Activated naive CD4-positive, alpha-beta T cell treated with anti-CD3 and anti-CD28 coated beads, Interleukin-2, amount 50 U/mL, for 72 hours (primary cell): ENCODE data around the gene ZDHHC17. TPM values are rescaled to one million over a fixed set of nuclear protein-coding genes. Genes with fewer than 3 reads are reported as not detected.

ENCODE experiments used
- ATAC-seq, 2 donors: fragments of 150-1000 bp; cut with Tn5 transposase; 2 replicates each; pipeline ENCODE4 v1.10.0; 2021; ENCODE audit warnings: mild to moderate bottlenecking in 2 of 2, moderate library complexity in 2 of 2
- DNase-seq, 2 donors: peaks; one replicate each; pipeline ENCODE4 v3.0.0; 2021 to 2022; ENCODE audit warnings: low spot score in 2 of 2
- H3K27ac Mint-ChIP-seq, 2 donors: one replicate each; pipeline ENCODE4 v1.8.0; 2022; ENCODE audit warnings: mild to moderate bottlenecking in 2 of 2, mixed read lengths in 2 of 2
- H3K36me3 Mint-ChIP-seq, 2 donors: one replicate each; pipeline ENCODE4 v1.8.0; 2022; ENCODE audit warnings: mixed read lengths in 2 of 2
- H3K9me3 Mint-ChIP-seq, 2 donors: one replicate each; pipeline ENCODE4 v1.8.0; 2022; ENCODE audit warnings: mixed read lengths in 2 of 2
- total RNA-seq, 2 donors: library from RNA; stranded (reverse); gene quantifications; one replicate each; pipeline ENCODE4 v1.2.3, GENCODE V29; 2022

The ZDHHC17 gene
- total RNA-seq, 2 donors from 2014 or later, result 33.8 to 42.4 TPM

GRCh38 chr12:76852106-76852505 lies 88.2 kb downstream of the ZDHHC17 start:
- DNase-seq (no peak), ATAC-seq (no peak)
- H3K36me3 Mint-ChIP-seq, result peaks cover 12 to 29% of the 10 kb centered on the region in 2 donors
- no peak overlapping the region for H3K27ac Mint-ChIP-seq
- H3K9me3 Mint-ChIP-seq, result peaks cover 5 to 8% of the 10 kb centered on the region in 2 donors

DNA sequence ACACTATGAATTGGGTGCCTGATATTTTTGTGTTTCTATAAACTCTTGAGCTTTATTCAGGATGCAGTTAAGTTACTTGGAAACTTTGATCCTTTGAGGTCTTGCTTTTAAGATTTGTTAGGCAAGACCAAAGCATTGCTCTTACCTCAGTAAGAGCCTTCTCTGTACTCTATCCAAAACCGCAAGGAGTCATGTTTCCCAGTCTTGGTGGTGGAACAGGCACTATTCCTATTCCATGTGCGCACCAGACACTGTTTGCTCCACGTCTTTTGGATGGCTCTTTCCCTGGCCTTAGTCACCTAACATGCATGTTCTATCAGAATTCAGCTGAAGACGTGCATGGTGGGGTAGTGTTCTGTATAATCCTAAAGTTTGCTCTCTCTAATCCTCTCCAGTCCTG lies 91.4 kb downstream of the ZDHHC17 start:
- Mint-ChIP-seq H3K9me3 (peaks cover 5 to 8% of the 10 kb centered on the region in 2 donors), H3K27ac (no peak overlapping the region), H3K36me3 (peaks cover 12 to 29% of the 10 kb centered on the region in 2 donors)
- no peak for ATAC-seq
- DNase-seq, result no peak

- no peak for ATAC-seq
- Mint-ChIP-seq H3K36me3 (peaks cover 12 to 24% of the 10 kb centered on the region in 2 donors), H3K9me3 (peaks cover 5 to 8% of the 10 kb centered on the region in 2 donors), H3K27ac (no peak overlapping the region)
- DNase-seq, result no peak
Measured at GRCh38 chr12:76856018-76856644, 92.2 kb downstream of the ZDHHC17 start.

DNA sequence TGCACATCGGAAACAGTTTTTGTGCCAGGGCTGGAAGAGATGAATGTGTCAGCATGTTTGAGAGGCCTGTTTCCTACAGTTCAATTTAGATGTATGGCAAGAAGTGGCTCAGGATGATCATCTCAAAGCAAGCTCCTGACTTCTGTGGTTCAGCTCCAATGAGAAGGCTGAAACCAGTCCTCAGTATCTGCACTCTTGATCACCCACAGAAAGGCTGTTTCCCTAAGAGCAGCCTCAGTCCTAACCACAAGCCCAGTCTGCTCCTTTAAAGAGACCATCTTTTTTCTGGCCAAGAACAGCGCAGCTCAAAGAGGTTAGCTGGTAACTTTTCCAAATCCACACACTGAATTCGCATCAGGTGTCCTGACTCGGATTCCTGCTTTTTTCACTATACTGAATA lies 95.7 kb downstream of the ZDHHC17 start:
- Mint-ChIP-seq H3K9me3 (peaks cover 5 to 8% of the 10 kb centered on the region in 2 donors), H3K27ac (no peak overlapping the region)

GRCh38 chr12:76860256-76860655 lies 96.3 kb downstream of the ZDHHC17 start:
- peaks cover 5 to 6% of the 10 kb centered on the region in 2 donors for H3K36me3 Mint-ChIP-seq
- peaks cover 4 to 5% of the 10 kb centered on the region in 2 donors for H3K9me3 Mint-ChIP-seq
- no peak for ATAC-seq
- DNase-seq, result no peak
- H3K27ac Mint-ChIP-seq, result no peak overlapping the region

More for the DNA sequence above, 95.7 kb downstream of the ZDHHC17 start:
- peaks cover 11 to 12% of the 10 kb centered on the region in 2 donors for H3K36me3 Mint-ChIP-seq
- ATAC-seq (peak in 1 of 2 donors; percentile 34), DNase-seq (no peak)

DNA sequence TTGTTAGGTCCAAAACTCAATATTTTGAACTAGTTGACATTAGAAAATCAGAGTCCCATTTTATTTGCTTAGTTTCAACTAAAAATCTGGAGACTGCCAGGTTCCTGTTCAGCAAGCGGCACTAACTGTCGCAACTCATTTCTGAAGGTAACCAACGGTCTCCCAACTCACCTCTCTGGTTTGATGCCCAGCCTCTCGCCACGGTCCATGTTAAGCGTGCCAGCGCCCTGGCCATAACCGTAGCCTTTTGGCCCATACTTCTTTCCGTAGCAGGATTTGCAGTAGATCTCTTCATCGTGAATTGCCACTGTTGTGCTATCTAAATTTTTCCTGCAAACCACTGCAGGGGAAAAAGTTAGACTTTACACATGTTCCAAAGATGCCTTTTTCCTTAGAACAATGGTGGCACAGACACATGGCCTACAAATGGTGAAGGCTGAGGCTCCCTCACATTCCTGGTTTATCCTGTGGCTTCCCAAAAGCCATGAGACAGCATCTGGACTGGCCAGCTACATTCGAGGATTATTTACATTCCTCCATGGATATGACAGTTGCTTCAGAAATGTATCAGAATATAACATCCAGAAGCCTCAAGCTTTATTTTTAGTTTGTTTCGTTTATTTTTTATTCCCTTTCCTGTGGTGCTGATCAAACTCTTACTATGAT lies 99.2 kb downstream of the ZDHHC17 start:
- Mint-ChIP-seq H3K36me3 (no peaks in the 10 kb centered on the region), H3K27ac (no peak overlapping the region)

GRCh38 chr12:76863837-76864236 lies 99.9 kb downstream of the ZDHHC17 start:
- no peaks in the 10 kb centered on the region for H3K9me3 Mint-ChIP-seq
- ATAC-seq (no peak), DNase-seq (no peak)
- no peak overlapping the region for H3K27ac Mint-ChIP-seq
- no peaks in the 10 kb centered on the region for H3K36me3 Mint-ChIP-seq

More for the DNA sequence above, 99.2 kb downstream of the ZDHHC17 start:
- ATAC-seq (no peak), DNase-seq (no peak)
- H3K9me3 Mint-ChIP-seq, result no peaks in the 10 kb centered on the region

GRCh38 chr12:76864791-76865400 lies 101.0 kb downstream of the ZDHHC17 start:
- Mint-ChIP-seq H3K9me3 (no peaks in the 10 kb centered on the region), H3K36me3 (no peaks in the 10 kb centered on the region), H3K27ac (no peak overlapping the region)
- DNase-seq (no peak), ATAC-seq (no peak)

- H3K27ac Mint-ChIP-seq, result no peak overlapping the region
- H3K36me3 Mint-ChIP-seq, result no peaks in the 10 kb centered on the region
- ATAC-seq (no peak), DNase-seq (no peak)
- no peaks in the 10 kb centered on the region for H3K9me3 Mint-ChIP-seq
Measured at GRCh38 chr12:76866151-76866567, 102.2 kb downstream of the ZDHHC17 start.

GRCh38 chr12:76866726-76867125 lies 102.8 kb downstream of the ZDHHC17 start:
- no peak overlapping the region for H3K27ac Mint-ChIP-seq
- ATAC-seq (no peak), DNase-seq (no peak)
- H3K9me3 Mint-ChIP-seq, result no peaks in the 10 kb centered on the region
- no peaks in the 10 kb centered on the region for H3K36me3 Mint-ChIP-seq

GRCh38 chr12:76871082-76871481 lies 107.2 kb downstream of the ZDHHC17 start:
- no peak for ATAC-seq

DNA sequence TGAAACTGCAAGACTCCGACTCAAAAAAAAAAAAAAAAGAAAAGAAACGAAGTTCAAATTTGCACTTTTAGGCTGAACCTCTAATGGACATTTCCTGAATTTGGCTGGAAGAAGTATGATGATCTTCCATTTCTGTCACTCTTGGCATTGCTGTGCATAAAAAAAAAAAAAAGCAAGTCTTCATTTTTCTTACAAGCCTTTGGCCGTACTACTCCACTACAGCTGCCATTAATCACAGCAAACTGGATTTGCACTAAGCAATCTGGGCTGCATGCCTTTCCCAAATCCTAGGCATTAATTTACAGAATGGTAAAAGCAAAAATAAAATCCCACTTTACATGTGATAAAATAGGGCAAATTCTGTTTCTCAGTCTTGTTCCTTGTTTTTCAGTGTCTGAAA lies 107.8 kb downstream of the ZDHHC17 start:
- H3K27ac Mint-ChIP-seq, result no peak overlapping the region
- H3K36me3 Mint-ChIP-seq, result no peaks in the 10 kb centered on the region
- no peak for ATAC-seq
- H3K9me3 Mint-ChIP-seq, result no peaks in the 10 kb centered on the region
- no peak for DNase-seq

More at GRCh38 chr12:76871082-76871481, 107.2 kb downstream of the ZDHHC17 start:
- Mint-ChIP-seq H3K27ac (no peak overlapping the region), H3K36me3 (no peaks in the 10 kb centered on the region), H3K9me3 (no peaks in the 10 kb centered on the region)
- DNase-seq, result no peak

DNA sequence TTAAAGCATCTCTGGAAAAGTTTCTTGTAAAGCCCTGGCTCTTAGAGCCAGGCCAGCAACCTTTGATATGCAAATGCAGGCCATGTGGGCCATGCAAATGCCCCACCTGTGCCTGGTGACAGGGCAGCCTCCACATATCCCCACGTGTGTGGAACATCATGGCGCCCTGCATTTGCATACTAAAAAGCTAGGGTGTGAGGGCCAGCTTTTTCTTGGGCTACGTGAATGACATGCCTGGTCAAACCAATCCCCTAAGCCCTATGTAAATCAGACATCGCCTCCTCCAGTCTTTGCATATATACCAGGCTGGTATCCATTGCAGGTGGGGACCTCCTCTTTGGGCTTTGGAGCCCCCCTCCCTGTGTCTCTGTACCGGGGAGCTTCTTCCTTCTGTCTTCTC lies 108.5 kb downstream of the ZDHHC17 start:
- Mint-ChIP-seq H3K9me3 (no peaks in the 10 kb centered on the region), H3K27ac (no peak overlapping the region), H3K36me3 (peaks cover 0 to 5% of the 10 kb centered on the region in 2 donors)
- DNase-seq (no peak), ATAC-seq (no peak)

- DNase-seq (no peak), ATAC-seq (no peak)
- H3K27ac Mint-ChIP-seq, result no peak overlapping the region
- no peaks in the 10 kb centered on the region for H3K9me3 Mint-ChIP-seq
- peaks cover 0 to 5% of the 10 kb centered on the region in 2 donors for H3K36me3 Mint-ChIP-seq
Measured at GRCh38 chr12:76874027-76874426, 110.1 kb downstream of the ZDHHC17 start.

GRCh38 chr12:76874491-76875190 lies 110.7 kb downstream of the ZDHHC17 start:
- Mint-ChIP-seq H3K9me3 (no peaks in the 10 kb centered on the region), H3K36me3 (peaks cover 0 to 9% of the 10 kb centered on the region in 2 donors), H3K27ac (no peak overlapping the region)
- ATAC-seq (no peak), DNase-seq (no peak)

GRCh38 chr12:76876696-76877229 lies 112.8 kb downstream of the ZDHHC17 start:
- Mint-ChIP-seq H3K27ac (no peak overlapping the region), H3K36me3 (peaks cover 0 to 10% of the 10 kb centered on the region in 2 donors), H3K9me3 (no peaks in the 10 kb centered on the region)
- ATAC-seq, result no peak
- no peak for DNase-seq
